ENCODE results near the gene PHLPP1. TPM values are rescaled to one million over a fixed set of nuclear protein-coding genes. Genes with fewer than 3 reads are reported as not detected.

PHLPP1 gene
- total RNA-seq, 1 experiment from 2014 or later, result 10.1 TPM

DNA sequence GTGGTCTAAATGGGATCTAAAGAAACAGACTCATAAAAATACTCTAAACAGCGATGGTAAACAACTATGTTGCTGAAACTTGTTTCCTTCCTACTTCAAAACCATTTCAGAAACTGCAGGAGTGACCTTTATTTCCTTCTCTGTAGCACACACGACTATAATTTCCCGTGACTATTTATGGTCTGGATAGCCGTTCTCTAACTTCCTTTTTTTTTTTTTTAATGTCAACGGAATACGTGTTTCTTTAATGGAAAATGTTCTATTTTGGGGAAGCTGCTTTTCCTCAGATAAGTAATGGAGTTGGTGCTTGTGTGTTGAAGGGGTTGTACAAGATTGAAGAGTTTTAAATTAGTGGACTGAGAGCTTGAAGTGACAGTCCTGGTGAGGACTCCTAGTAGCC, 224.1 kb downstream of the PHLPP1 start:
- no peaks in the 10 kb centered on the region for H3K27me3 ChIP-seq (replicated peaks)
- DNase-seq (ENCODE audit: low read depth in 1 of 2, low spot score in 2 of 2), result no peak
- no peak overlapping the region for H3K27ac ChIP-seq
- H3K4me3 ChIP-seq, result no peak overlapping the region
- no peaks in the 10 kb centered on the region for H3K9me3 ChIP-seq (replicated peaks)
- no peaks in the 10 kb centered on the region for H3K4me1 ChIP-seq (replicated peaks)
- H3K36me3 ChIP-seq, result no peaks in the 10 kb centered on the region

DNA sequence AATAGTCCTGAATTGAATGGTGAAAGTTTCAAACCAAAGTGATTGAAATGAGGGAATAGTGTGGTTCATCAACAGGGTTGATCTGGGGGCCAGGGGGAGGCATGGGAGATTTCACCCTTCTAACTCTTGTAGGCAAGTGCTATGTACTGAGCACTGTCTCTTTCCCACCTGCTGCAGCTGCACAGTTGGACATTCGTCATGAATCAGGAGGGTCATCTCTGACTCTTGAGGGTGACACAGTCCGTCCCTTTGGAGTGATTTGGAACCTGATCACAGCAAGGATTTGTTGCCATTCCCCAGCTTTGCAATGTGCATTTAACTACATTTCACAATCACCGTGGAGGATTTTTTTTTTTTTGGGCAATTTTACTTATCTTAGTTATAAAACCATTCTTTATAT, 224.6 kb downstream of the PHLPP1 start:
- H3K9me3 ChIP-seq (replicated peaks), result no peaks in the 10 kb centered on the region
- no peak for DNase-seq (ENCODE audit: low read depth in 1 of 2, low spot score in 2 of 2)

DNA sequence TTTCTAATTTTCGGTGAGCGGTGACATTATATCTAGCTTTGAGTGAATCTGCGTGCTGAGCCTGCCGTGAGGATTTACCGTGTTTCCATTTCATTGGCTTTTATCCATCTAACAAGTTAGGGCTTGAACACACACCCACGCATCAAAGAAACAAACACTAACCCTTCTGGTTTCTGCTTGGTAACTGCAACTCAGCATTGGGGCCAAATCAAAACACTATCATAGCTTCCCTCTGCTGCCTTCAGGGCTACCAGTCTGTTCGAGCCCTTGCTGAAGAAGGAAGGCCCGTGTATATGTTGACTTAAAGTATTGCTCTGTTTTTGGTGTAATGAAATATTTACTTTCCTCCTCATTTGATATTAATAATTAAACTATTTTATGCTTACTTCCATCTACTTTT, 227.2 kb downstream of the PHLPP1 start:
- Histone ChIP-seq H3K27ac (no peak overlapping the region), H3K9me3 (replicated peaks) (no peaks in the 10 kb centered on the region), H3K4me3 (no peak overlapping the region), H3K4me1 (replicated peaks) (no peaks in the 10 kb centered on the region), H3K36me3 (peaks cover 3% of the 10 kb centered on the region; the same call in 1 of the 2 replicates), H3K27me3 (replicated peaks) (no peaks in the 10 kb centered on the region)
- DNase-seq (ENCODE audit: low read depth in 1 of 2, low spot score in 2 of 2), result no peak

More for the DNA sequence above, 224.6 kb downstream of the PHLPP1 start:
- H3K27me3 ChIP-seq (replicated peaks), result no peaks in the 10 kb centered on the region
- H3K4me3 ChIP-seq, result no peak overlapping the region
- no peaks in the 10 kb centered on the region for H3K4me1 ChIP-seq (replicated peaks)
- H3K27ac ChIP-seq, result no peak overlapping the region
- no peaks in the 10 kb centered on the region for H3K36me3 ChIP-seq

DNA sequence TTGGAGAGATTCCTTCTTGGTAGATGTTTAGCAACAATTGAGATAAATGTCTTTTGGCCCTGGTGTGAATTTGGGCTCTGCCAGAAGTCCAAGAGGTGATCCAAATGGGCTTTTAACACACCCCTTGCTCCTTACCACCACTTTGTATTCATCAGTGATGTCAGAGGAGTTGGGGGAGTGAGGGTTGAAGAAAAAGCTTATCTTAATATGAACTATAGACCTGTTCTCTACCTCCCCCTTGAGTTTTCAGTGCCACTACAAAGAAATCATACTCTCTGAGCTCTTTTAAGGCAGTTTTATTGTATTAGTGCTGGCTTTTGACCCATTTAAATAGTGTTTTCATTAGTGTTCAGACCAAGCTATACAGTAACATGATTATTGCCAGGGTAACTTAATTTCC, 229.1 kb downstream of the PHLPP1 start:
- no peak for DNase-seq (ENCODE audit: low read depth in 1 of 2, low spot score in 2 of 2)

DNA sequence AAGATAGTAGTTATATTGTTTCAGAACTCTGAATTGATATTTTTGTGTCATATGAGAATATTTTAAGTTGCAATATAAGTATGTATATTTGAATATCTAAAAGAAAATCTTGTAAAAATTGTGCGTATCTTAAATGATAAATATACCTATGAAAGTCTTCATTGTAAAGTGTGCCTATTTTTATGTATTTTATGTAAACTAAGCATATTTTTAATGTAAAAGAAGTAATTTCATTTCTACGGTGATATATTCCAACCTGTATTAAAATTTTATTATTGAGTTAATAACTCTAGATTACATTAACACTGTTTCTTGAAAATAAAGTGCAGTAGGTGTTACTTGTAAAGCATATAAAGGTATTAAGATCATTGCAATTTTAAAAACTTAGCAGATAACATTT, 233.4 kb downstream of the PHLPP1 start:
- peaks cover 3% of the 10 kb centered on the region; the same call in 1 of the 2 replicates for H3K36me3 ChIP-seq
- H3K27me3 ChIP-seq (replicated peaks), result no peaks in the 10 kb centered on the region
- DNase-seq (ENCODE audit: low read depth in 1 of 2, low spot score in 2 of 2), result no peak
- H3K9me3 ChIP-seq (replicated peaks), result no peaks in the 10 kb centered on the region
- H3K4me3 ChIP-seq, result no peak overlapping the region
- H3K4me1 ChIP-seq (replicated peaks), result no peaks in the 10 kb centered on the region; the same call in 1 of the 2 replicates
- H3K27ac ChIP-seq, result no peak overlapping the region

More for the DNA sequence above, 229.1 kb downstream of the PHLPP1 start:
- no peaks in the 10 kb centered on the region for H3K9me3 ChIP-seq (replicated peaks)
- H3K27me3 ChIP-seq (replicated peaks), result no peaks in the 10 kb centered on the region
- no peaks in the 10 kb centered on the region for H3K4me1 ChIP-seq (replicated peaks)
- H3K36me3 ChIP-seq, result peaks cover 3% of the 10 kb centered on the region; the same call in 1 of the 2 replicates
- no peak overlapping the region for H3K27ac ChIP-seq
- H3K4me3 ChIP-seq, result no peak overlapping the region

DNA sequence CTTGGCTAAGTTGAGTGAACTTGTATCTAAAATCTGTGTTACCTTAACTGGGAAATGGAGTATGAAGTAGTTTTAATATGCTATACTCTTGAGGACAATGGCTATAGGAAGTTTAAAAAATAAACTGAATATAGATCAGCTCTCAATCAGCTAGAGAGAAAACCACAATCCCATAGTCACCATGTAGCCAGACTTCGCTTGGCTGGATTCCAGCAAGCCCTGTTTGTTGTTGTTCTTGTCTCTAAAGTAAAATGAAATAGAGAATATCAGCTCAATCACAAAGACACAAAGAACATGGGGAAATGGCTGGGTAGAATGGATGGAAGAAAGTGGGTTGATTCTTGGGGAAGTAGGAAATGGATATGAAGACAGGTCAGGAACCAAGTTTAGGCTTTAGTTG, 234.9 kb downstream of the PHLPP1 start:
- Histone ChIP-seq H3K27ac (no peak overlapping the region), H3K27me3 (replicated peaks) (no peaks in the 10 kb centered on the region), H3K9me3 (replicated peaks) (no peaks in the 10 kb centered on the region), H3K36me3 (peaks cover 6% of the 10 kb centered on the region), H3K4me1 (replicated peaks) (peaks cover 8% of the 10 kb centered on the region; the same call in 1 of the 2 replicates), H3K4me3 (no peak overlapping the region)
- DNase-seq (ENCODE audit: low read depth in 1 of 2, low spot score in 2 of 2), result no peak

DNA sequence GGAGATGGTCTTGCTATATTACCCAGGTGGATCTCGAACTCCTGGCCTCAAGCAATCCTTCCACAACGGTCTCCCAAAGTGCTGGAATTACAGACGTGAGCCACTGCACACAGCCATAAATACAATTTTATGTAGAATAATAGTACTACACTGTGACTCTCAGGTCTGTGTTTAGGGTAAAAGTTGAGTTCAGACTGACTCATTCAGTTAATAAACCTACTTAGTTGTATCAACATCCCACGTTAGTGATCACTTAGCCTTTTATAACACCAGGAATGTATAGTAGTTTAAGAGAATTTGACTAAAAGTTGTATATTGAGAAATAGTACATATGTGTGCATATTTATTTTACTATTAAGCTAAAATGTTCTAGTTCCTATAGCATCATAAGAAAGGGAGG, 237.5 kb downstream of the PHLPP1 start:
- Histone ChIP-seq H3K4me1 (replicated peaks) (peaks cover 8% of the 10 kb centered on the region; the same call in 1 of the 2 replicates), H3K9me3 (replicated peaks) (no peaks in the 10 kb centered on the region)
- DNase-seq (ENCODE audit: low read depth in 1 of 2, low spot score in 2 of 2), result no peak

DNA sequence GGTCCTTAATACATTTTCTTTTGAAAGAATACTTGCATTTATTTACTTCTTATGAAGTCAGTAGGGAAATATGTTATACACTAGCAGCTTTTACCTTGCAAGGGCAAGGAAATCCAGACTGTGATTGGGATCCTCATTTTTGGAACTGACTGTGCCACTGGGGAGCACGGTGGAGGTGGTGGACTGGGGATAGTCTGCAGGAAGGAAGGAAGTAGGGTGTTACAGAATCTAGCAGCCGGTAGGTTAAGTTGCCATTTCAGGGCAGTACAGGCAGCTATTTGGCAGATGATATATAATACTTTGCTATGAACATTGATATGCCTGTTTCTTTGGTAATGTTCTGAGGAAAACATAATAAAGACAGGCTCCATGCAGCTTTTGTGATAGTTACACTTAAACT, 238.3 kb downstream of the PHLPP1 start:
- H3K27me3 ChIP-seq (replicated peaks), result no peaks in the 10 kb centered on the region
- no peak for DNase-seq (ENCODE audit: low read depth in 1 of 2, low spot score in 2 of 2)
- H3K9me3 ChIP-seq (replicated peaks), result no peaks in the 10 kb centered on the region
- peaks cover 4% of the 10 kb centered on the region; the same call in 1 of the 2 replicates for H3K36me3 ChIP-seq
- no peak overlapping the region for H3K4me3 ChIP-seq
- no peak overlapping the region for H3K27ac ChIP-seq
- peaks cover 12% of the 10 kb centered on the region for H3K4me1 ChIP-seq (replicated peaks)

More for the DNA sequence above, 237.5 kb downstream of the PHLPP1 start:
- H3K36me3 ChIP-seq, result peaks cover 4% of the 10 kb centered on the region; the same call in 1 of the 2 replicates
- H3K27ac ChIP-seq, result no peak overlapping the region
- no peaks in the 10 kb centered on the region for H3K27me3 ChIP-seq (replicated peaks)
- no peak overlapping the region for H3K4me3 ChIP-seq

DNA sequence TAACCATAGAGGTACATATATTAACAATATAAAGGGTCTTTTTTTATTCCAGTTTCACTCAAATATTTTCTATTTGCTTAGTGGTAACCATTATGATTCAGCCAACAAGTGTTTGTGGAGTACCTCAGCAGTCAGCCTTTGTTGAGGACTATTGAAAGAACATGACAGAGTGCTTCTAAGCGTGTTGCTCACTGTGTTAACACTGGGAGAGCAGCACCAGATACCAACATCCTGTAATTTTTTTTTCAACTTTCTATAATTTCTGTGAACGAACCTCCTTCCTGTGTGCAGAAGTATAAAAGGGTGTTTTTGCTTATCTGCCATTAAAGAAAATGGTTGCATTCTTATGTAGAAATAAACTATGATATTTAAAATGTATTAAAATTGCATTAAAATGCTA, 239.0 kb downstream of the PHLPP1 start:
- no peak overlapping the region for H3K27ac ChIP-seq
- peak in 1 of 2 experiments; percentile 12 for DNase-seq (ENCODE audit: low read depth in 1 of 2, low spot score in 2 of 2)
- no peaks in the 10 kb centered on the region for H3K27me3 ChIP-seq (replicated peaks)
- H3K36me3 ChIP-seq, result peaks cover 4% of the 10 kb centered on the region; the same call in 1 of the 2 replicates
- no peaks in the 10 kb centered on the region for H3K9me3 ChIP-seq (replicated peaks)
- H3K4me3 ChIP-seq, result no peak overlapping the region
- peaks cover 15% of the 10 kb centered on the region for H3K4me1 ChIP-seq (replicated peaks)

DNA sequence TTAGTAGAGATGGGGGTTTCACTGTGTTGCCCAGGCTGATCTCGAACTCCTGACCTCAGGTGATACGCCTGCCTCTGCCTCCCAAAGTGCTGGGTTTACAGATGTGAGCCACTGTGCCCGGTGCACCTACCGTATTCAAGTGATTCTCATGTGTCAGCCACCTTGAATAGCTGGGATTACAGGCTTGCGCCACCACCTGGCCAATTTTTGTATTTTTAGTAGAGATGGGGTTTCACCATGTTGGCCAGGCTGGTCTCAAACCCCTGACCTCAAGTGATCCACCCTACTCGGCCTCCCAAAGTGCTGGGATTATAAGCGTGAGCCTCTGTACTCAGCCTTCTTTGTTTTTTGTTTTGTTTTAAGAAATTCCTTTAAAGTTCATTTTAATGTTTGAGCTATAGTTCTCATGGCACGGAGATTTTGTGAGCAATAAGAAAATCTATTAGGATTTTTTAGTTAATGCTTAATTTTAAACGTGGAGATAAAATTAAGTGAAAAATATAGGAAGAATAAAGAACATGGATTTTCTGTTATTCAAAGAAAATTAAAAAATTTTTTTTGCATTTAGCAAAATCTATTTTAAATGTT, 242.6 kb downstream of the PHLPP1 start:
- H3K36me3 ChIP-seq, result peaks cover 4% of the 10 kb centered on the region; the same call in 1 of the 2 replicates
- no peak overlapping the region for H3K4me3 ChIP-seq
- peaks cover 21% of the 10 kb centered on the region for H3K4me1 ChIP-seq (replicated peaks)
- DNase-seq (ENCODE audit: low read depth in 1 of 2, low spot score in 2 of 2), result peak in 1 of 2 experiments; percentile 46
- H3K27ac ChIP-seq, result no peak overlapping the region
- no peaks in the 10 kb centered on the region for H3K27me3 ChIP-seq (replicated peaks)
- no peaks in the 10 kb centered on the region for H3K9me3 ChIP-seq (replicated peaks)

DNA sequence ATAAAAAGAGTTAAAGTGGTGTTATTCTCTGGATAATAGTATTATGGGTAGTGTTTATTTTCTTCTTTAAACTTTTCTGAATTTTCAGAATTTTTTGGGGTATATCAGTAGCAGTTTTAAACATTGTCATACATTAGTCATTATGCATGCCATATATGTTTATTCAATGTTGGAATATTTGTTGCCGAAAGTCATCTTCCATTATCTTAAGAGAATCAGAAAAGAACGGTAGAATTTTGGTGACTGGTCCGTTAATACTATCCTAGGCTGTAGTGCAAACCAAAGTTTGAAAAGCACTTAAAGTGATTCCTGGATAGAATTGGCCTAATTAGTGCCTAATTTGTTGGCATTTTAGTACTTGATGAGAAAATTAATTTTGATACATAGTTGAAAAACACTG, 244.1 kb downstream of the PHLPP1 start:
- H3K4me1 ChIP-seq (replicated peaks), result peaks cover 17% of the 10 kb centered on the region
- DNase-seq (ENCODE audit: low read depth in 1 of 2, low spot score in 2 of 2), result peak in 1 of 2 experiments; percentile 31
- H3K4me3 ChIP-seq, result no peak overlapping the region
- peaks cover 4% of the 10 kb centered on the region for H3K36me3 ChIP-seq
- H3K27ac ChIP-seq, result no peak overlapping the region
- no peaks in the 10 kb centered on the region for H3K27me3 ChIP-seq (replicated peaks)
- no peaks in the 10 kb centered on the region for H3K9me3 ChIP-seq (replicated peaks)

DNA sequence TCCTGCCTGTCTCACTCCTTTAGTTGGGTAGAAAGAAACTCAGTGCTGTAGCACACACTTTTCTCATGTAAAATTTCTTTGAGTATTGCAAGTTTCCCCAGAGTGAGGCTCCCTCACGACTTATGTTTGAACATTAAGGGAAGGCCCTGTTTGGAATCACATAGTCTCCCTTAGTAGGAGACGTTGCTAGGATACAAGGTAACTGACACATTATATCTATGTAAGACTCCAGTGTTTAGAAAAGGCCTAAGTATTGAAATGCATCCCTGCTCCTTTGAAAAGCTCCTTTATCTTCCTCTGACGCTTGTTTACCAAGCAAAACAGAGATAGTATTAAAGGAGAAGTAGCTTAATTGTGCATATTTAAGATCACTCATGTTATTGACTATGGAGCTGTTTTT, 248.2 kb downstream of the PHLPP1 start:
- no peaks in the 10 kb centered on the region for H3K9me3 ChIP-seq (replicated peaks)
- peaks cover 10% of the 10 kb centered on the region for H3K4me1 ChIP-seq (replicated peaks)
- H3K27me3 ChIP-seq (replicated peaks), result no peaks in the 10 kb centered on the region
- H3K36me3 ChIP-seq, result no peaks in the 10 kb centered on the region; the same call in 1 of the 2 replicates
- H3K4me3 ChIP-seq, result no peak overlapping the region
- H3K27ac ChIP-seq, result no peak overlapping the region
- no peak for DNase-seq (ENCODE audit: low read depth in 1 of 2, low spot score in 2 of 2)

DNA sequence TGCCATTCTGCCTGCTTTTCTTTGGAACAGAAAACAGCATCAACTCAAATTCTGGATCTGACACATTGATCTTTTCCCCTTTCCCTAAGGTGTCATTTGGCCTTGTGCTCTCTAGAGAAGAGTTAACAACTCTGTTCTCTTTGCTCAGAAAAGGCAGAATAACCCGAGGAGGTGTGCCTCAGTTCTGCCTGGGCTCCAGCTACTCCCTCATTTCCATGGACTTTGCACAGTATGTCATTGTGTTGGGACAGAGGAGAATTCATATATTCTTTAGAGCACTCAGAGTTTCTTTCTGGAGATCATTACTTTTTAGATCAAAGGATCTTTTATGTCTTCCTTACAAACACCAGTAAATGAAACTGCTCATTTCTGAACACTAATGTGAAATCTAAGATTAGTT, 249.1 kb downstream of the PHLPP1 start:
- DNase-seq (ENCODE audit: low read depth in 1 of 2, low spot score in 2 of 2), result no peak
- Histone ChIP-seq H3K27me3 (replicated peaks) (no peaks in the 10 kb centered on the region), H3K9me3 (replicated peaks) (no peaks in the 10 kb centered on the region), H3K27ac (no peak overlapping the region), H3K4me1 (replicated peaks) (peaks cover 5% of the 10 kb centered on the region), H3K4me3 (no peak overlapping the region), H3K36me3 (no peaks in the 10 kb centered on the region; the same call in 1 of the 2 replicates)

DNA sequence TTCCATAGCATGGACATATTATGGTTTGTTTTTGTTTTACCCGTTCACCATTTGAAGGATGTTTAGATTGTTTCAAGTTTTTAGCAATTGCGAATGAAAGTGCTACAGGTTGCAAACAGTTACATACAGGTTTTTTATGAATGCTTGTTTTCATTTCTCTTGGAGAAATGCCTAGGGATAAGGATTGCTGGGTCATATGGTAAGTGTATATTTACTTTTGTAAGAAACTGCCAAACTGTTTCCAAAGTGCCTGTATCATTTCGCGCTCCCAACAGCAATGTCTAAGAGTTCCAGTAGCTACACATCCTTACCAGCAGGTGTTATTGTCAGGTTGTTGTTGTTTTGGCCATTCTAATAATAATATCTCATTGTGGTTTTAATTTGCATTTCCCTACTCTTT, 251.7 kb downstream of the PHLPP1 start:
- Histone ChIP-seq H3K27ac (no peak overlapping the region), H3K27me3 (replicated peaks) (no peaks in the 10 kb centered on the region), H3K36me3 (no peaks in the 10 kb centered on the region; the same call in 1 of the 2 replicates), H3K9me3 (replicated peaks) (no peaks in the 10 kb centered on the region), H3K4me1 (replicated peaks) (no peaks in the 10 kb centered on the region), H3K4me3 (no peak overlapping the region)
- DNase-seq (ENCODE audit: low read depth in 1 of 2, low spot score in 2 of 2), result no peak

DNA sequence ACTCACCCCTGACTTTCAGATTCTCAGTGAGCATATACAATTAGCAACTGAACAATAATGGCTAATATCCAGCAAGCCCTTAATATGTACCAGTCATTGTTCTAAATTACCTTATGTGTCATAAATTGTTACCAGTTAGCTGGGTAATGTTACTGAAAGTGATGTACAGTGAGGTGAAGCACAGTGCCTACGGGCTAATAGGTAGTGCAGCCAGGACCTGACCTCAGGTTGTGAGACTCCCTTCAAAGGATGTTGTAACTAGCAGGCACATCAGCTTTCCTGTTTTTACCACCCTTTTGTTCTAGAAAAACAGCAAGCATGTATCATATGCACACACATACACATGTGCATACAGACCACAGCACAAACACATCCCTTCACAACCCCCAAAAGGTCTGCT, 258.3 kb downstream of the PHLPP1 start:
- no peak overlapping the region for H3K27ac ChIP-seq
- no peak for DNase-seq (ENCODE audit: low read depth in 1 of 2, low spot score in 2 of 2)
- H3K4me3 ChIP-seq, result no peak overlapping the region
- no peaks in the 10 kb centered on the region for H3K4me1 ChIP-seq (replicated peaks)
- no peaks in the 10 kb centered on the region for H3K27me3 ChIP-seq (replicated peaks)
- no peaks in the 10 kb centered on the region for H3K9me3 ChIP-seq (replicated peaks)
- H3K36me3 ChIP-seq, result peaks cover 29% of the 10 kb centered on the region

Measured in SJSA1 (cell line).